GM12891 (cell line): Measurements from ENCODE around the gene NKAIN2.
"Not testable (repeated sequence)": the region's sequence is repeated elsewhere in the genome, so short reads cannot be mapped to it uniquely, and the experiment has no call there.

ENCODE experiments used
- DNase-seq: peaks from one replicate; pipeline ENCODE4 v3.0.0; 2011; ENCODE audit warnings: low spot score; ENCODE audit not compliant: insufficient read length
- FAIRE-seq: peaks from 2 replicates; lab custom pipeline; 2011; peaks lifted over from hg19 to GRCh38; lab: Jason Lieb, UNC
- PAX5 ChIP-seq: IDR thresholded peaks from 2 replicates; pipeline ENCODE4 v1.6.1; 2011; ENCODE audit warnings: low read length, moderate library complexity, mild to moderate bottlenecking; ENCODE audit not compliant: insufficient read depth, severe bottlenecking
- POLR2A ChIP-seq: IDR thresholded peaks from 2 replicates; pipeline ENCODE4 v1.6.1; 2011; ENCODE audit warnings: low read depth, low read length, control low read depth
- POLR2AphosphoS5 ChIP-seq: IDR thresholded peaks from 2 replicates; pipeline ENCODE4 v1.6.1; 2011; ENCODE audit warnings: low read depth, low read length, control low read depth
- POU2F2 ChIP-seq: IDR thresholded peaks from 2 replicates; pipeline ENCODE4 v1.6.1; 2011; ENCODE audit warnings: low read depth, mild to moderate bottlenecking, control low read depth, low read length, moderate library complexity
- SPI1 ChIP-seq: IDR thresholded peaks from 2 replicates; pipeline ENCODE4 v1.6.1; 2011; ENCODE audit warnings: low read depth, low read length, control low read depth
- TAF1 ChIP-seq: IDR thresholded peaks from 2 replicates; pipeline ENCODE4 v1.6.1; 2011; ENCODE audit warnings: low read depth, low read length, control low read depth

Gene NKAIN2

DNA sequence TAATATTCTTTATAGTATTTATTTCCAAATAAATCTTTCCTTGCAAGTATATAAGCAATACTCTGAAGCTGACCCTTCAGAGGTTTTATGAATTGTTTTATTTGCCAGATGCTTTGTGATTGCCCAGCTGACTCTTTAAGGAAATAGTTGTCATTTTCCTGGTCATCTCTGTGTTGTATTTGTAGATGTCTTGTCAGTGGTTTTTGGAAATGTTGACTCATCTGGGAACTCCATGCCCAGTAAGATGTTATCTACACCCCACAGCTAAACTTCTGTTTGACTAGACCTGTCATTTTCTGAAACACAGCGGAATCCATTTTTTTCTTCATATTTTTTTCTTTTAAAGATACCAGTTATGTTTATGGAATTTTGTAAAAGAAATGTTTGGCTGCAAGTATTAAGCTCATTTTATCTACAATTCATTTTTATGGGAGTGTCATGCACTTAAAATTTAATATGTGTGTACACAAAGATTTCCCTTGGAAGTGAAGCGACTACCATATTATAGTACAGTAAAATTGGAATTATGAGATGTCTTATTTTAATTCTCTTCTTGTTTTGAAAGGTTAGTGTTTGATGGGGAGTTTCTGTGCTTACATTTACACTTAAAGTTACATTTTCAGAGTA is 491.0 kb downstream of the NKAIN2 start:
- DNase-seq (no peak), FAIRE-seq (no peak)
- no peak for TF ChIP-seq POLR2A
- TF ChIP-seq POU2F2 = no peak
- TF ChIP-seq TAF1 = no peak
- TF ChIP-seq SPI1 = no peak
- no peak for TF ChIP-seq PAX5
- no peak for TF ChIP-seq POLR2AphosphoS5

GRCh38 chr6:124297507-124297906 is 493.8 kb downstream of the NKAIN2 start:
- TF ChIP-seq POLR2AphosphoS5 (no peak), TAF1 (no peak), SPI1 (no peak), PAX5 (no peak), POLR2A (no peak), POU2F2 (no peak)
- no peak for FAIRE-seq

GRCh38 chr6:124298730-124299129 is 495.1 kb downstream of the NKAIN2 start:
- no peak for FAIRE-seq
- DNase-seq = no peak
- no peak for TF ChIP-seq PAX5
- TF ChIP-seq POLR2A = no peak
- no peak for TF ChIP-seq SPI1
- no peak for TF ChIP-seq POLR2AphosphoS5
- no peak for TF ChIP-seq TAF1
- TF ChIP-seq POU2F2 = no peak

More at GRCh38 chr6:124297507-124297906, 493.8 kb downstream of the NKAIN2 start:
- DNase-seq = no peak

- DNase-seq, FAIRE-seq: not testable (repeated sequence)
These were observed 497.2 kb downstream of the NKAIN2 start for GRCh38 chr6:124300907-124301306.

GRCh38 chr6:124303971-124304370 is 500.3 kb downstream of the NKAIN2 start:
- DNase-seq = no peak
- TF ChIP-seq SPI1 (no peak), PAX5 (no peak), TAF1 (no peak), POU2F2 (no peak), POLR2A (no peak), POLR2AphosphoS5 (no peak)
- no peak for FAIRE-seq

DNA sequence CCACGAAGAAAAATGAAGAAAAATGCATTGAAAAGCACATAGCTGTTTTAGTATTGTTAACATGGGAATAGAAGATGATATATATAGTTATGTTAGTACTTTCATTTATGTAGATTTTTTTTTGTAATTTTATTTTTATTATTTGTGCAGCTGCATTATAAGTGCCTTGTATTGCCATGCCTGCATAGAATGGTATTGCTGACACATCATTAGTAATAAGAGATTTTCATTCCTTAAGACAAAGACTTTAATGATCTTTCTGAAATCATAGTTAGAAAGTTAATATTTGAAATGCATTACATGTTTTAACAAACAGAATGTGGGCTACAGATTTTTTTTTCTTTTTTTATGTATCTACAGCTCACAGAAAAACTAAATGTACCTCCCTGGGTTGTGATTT is 506.5 kb downstream of the NKAIN2 start:
- TF ChIP-seq POLR2AphosphoS5 (no peak), TAF1 (no peak), PAX5 (no peak), SPI1 (no peak), POLR2A (no peak), POU2F2 (no peak)
- no peak for DNase-seq
- FAIRE-seq = no peak

GRCh38 chr6:124319410-124319809 is 515.7 kb downstream of the NKAIN2 start:
- FAIRE-seq (no peak), DNase-seq (no peak)
- TF ChIP-seq POLR2AphosphoS5 = no peak
- no peak for TF ChIP-seq POU2F2
- TF ChIP-seq TAF1 = no peak
- TF ChIP-seq POLR2A = no peak
- TF ChIP-seq SPI1 = no peak
- TF ChIP-seq PAX5 = no peak

DNA sequence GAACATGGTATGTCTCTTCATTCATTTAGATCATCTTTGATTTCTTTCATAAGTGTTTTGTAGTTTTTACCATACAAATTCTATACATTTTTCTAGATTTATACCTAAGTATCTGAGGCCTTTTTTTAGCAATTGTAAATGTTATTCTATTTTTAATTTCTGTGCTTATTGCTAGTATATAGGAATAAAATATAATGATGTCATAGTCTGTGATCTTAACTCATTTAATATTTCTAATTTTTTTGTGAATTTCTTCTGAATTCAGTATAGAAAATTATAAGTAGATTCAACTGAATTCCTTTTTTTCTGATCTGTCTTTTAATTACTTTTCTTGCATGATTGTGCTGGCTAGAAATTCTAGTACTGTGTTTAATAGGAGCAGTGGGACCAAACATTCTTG is 520.6 kb downstream of the NKAIN2 start:
- FAIRE-seq (no peak), DNase-seq (no peak)
- no peak for TF ChIP-seq POLR2AphosphoS5
- TF ChIP-seq PAX5 = no peak
- no peak for TF ChIP-seq POU2F2
- TF ChIP-seq SPI1 = no peak
- TF ChIP-seq TAF1 = no peak
- TF ChIP-seq POLR2A = no peak

DNA sequence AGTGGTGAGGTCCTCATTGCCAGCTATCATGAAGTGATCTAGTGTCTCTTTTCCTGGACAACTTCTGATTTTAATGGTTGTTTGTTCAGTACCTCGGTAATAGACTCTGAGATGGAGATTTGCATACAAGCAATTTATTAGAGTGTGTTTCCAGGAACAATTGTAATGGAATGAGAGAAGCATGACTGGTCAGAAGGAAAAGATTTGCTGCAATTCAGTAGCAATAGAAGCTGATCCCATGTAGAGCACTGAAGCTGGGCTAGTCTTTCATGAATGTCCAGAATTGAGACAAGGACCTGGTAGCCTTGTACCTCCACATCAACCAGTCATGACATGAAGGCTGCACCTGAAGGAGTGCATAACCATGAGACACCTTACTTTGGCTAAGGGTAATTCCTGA is 526.5 kb downstream of the NKAIN2 start:
- no peak for FAIRE-seq
- TF ChIP-seq POLR2AphosphoS5 = no peak
- no peak for TF ChIP-seq POU2F2
- no peak for TF ChIP-seq POLR2A
- TF ChIP-seq PAX5 = no peak
- TF ChIP-seq TAF1 = no peak
- TF ChIP-seq SPI1 = no peak
- no peak for DNase-seq

DNA sequence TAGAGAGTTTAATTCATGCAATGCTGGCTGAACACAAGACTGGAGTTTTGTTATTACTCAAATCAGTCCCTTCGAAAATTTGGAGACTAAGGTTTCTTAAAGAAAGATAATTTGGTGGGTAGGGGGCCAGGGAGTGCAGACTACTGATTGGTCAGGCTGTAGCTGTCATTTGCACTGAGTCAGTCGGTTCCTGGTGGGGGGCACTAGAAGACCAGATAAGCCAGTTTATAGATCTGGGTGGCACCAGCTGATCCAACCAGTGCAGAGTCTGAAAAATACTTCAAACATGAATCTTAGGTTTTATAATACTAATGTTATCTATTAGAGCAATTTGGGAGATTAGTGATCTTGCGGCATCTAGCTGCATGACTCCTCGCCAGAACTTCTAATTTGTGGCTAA is 530.7 kb downstream of the NKAIN2 start:
- FAIRE-seq (no peak), DNase-seq (no peak)
- no peak for TF ChIP-seq SPI1
- TF ChIP-seq TAF1 = no peak
- TF ChIP-seq POU2F2 = no peak
- no peak for TF ChIP-seq PAX5
- no peak for TF ChIP-seq POLR2AphosphoS5
- TF ChIP-seq POLR2A = no peak
